GM19238 (cell line): ENCODE results near the gene TFF2.
A peak's percentile ranks its signal among the peaks of the same experiment; 100 is the strongest.

Experiments
- DNase-seq: peaks from one replicate; pipeline ENCODE4 v3.0.0; 2011; ENCODE audit warnings: low spot score; ENCODE audit not compliant: insufficient read length

Gene TFF2

DNA sequence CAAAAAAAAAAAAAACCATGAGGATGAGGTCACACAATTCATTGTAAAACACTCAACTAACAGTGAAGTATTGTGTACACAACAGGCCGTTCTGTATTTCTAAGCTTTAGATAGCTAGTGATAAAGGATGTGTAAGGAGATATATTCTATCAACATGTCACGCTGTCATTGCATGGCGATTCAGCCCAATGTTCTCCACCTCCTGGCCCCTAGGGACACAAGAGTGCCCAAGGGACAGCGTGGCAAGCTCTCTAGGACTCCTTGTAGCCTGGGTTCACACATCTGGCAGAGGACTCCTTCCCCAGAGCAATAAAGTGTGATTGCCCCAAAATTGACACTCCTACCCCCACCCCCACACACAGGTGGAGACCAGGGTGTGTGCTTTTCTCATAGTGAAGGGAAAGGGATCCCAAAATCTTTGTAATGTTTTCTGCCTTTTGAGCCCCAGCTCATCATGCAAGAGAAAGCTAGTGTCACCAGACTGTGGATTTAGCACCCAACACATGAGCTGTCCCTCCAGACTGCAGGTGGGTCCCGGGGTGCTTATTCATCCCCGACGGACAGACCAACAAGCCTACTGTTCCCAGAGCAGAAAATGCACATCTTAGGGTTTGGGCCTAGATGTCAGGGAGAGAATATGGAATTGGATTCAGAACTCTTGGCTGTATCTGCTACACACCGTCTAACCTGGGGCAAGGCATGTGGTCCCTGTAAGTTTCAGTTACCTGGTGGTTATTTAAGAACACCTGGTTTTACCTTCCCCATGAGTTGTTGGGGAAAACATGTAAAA is 33.6 kb upstream of the TFF2 start:
- DNase-seq = no peak

DNA sequence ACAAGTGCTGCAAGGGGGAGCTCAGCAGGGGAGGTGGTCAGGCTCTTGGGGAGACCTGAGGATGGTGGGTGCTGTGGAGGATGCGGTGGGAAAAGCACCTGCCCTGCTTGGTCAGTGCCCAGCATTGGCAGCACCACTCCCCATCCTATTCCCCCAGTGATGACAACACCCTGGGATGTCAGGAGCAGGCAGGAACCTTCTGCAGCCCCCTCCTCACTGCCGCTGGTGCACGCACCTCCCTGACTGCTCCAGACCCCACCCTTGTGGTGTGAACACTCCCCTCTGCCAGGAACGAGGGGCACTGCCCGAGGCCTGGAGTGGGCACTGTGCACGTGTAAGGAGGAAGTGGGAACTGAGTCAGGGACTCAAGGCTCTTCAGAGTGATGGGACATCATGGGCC is 32.5 kb upstream of the TFF2 start:
- no peak for DNase-seq

- DNase-seq = no peak
Measured at GRCh38 chr21:42382915-42383314, 32.1 kb upstream of the TFF2 start.

GRCh38 chr21:42381347-42381984 is 30.7 kb upstream of the TFF2 start:
- no peak for DNase-seq

GRCh38 chr21:42379426-42380215 is 28.8 kb upstream of the TFF2 start:
- no peak for DNase-seq

DNA sequence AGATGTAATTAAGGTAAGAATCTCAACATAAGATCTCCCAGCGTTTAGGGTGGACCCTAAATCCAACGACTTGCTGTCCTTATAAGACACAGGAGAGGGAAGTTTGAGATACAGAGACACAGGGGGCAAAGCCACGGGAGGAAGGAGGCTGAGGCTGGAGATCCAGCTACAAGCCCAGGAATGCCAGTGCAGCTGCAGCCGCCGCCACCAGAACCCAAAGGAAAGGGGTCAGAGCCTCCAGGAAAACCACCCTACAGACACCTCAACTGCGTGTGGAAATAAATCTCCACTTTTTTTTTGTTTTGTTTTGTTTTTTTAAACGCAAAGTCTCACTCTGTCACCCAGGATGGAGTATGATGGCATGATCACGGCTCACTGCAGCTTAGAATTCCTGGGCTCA is 27.6 kb upstream of the TFF2 start:
- DNase-seq = no peak

- DNase-seq = no peak
Measured at GRCh38 chr21:42377951-42378340, 27.2 kb upstream of the TFF2 start.

DNA sequence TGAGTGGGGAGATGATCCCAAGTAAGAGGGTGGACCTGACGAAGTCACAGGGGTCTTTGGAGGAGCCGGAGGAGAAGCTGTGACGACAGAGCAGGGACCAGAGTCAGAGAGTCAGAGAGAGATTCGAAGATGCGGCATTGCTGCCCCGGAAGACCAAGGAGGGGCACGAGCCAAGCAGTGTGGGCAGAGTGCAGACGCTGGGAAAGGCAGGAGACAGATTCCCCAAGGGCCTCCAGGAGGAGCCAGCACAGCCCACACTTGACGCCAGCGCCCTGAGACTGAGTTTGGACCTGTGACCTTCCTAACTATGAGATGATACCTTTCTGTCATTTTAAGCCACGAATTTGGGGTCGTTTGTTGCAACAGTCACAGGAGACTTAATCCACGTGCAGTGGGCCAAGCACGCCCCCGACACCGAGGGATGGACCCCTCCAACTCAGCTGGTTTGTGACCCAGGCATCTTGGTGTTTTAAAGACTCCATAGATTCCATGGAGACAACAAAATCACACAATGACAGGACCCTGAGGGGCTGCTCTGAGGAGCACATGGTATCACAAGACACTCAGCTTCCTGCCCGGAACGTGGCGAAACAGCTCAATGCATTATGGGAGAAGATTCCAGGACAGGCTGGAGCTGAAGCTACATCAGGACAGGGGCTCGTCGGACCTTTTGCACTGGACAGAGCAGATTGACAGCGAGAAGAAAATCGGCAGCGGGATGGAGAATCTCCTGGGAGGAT is 26.6 kb upstream of the TFF2 start:
- DNase-seq = no peak

- peak; percentile 74 for DNase-seq
Measured at GRCh38 chr21:42376338-42376982, 25.7 kb upstream of the TFF2 start.

DNA sequence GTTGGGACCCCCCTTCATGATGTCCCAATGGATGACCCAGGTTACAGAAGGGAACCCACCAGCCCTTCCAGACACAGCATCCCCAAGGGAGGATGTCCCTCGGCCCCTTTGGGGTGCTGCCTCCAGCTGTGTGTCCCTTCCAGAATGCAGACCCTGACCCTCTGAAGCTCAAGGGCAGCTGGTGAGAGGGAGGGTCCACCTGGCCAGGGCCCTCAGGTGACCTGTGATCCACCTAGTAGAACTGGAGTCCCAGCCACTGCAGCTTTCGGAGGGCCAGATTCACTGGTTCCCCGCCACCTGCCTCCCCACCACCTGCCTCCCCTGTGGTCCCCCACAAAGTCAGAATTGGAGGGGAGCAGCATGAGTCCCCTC is 25.2 kb upstream of the TFF2 start:
- DNase-seq = no peak

DNA sequence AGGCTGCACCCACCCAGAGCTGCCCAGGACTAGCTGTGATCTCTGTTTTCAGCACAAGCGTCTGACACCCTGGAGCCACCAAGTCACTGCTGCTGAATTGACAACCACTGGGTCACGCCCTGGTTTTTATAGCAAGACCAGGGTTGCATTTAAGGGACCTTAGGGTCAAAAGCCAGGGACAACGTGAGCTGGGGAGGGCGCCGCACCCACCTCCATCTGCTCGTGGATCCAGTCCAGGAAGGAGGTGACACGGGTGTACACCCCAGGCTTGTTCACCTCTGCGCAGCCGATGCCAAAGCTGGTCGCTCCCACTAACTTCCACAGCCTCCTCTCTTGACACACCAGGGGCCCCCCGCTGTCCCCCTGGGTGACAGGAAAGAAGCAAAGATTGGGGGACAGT is 24.7 kb upstream of the TFF2 start:
- no peak for DNase-seq

- DNase-seq = no peak
Measured at GRCh38 chr21:42374864-42375499, 24.2 kb upstream of the TFF2 start.

GRCh38 chr21:42374457-42374856 is 23.7 kb upstream of the TFF2 start:
- DNase-seq = no peak

- DNase-seq = no peak
Measured at GRCh38 chr21:42373908-42374455, 23.2 kb upstream of the TFF2 start.

- no peak for DNase-seq
Measured at GRCh38 chr21:42373196-42373907, 22.6 kb upstream of the TFF2 start.

GRCh38 chr21:42370894-42371654 is 20.3 kb upstream of the TFF2 start:
- DNase-seq = no peak

- DNase-seq = no peak
Measured at GRCh38 chr21:42369821-42370220, 19.0 kb upstream of the TFF2 start.

GRCh38 chr21:42367367-42368165 is 16.8 kb upstream of the TFF2 start:
- no peak for DNase-seq
